GM12891 (cell line): ENCODE results near the gene SQSTM1.

Experiments
- DNase-seq: peaks from one replicate; pipeline ENCODE4 v3.0.0; 2011; ENCODE audit warnings: low spot score; ENCODE audit not compliant: insufficient read length
- FAIRE-seq: peaks from 2 replicates; lab custom pipeline; 2011; peaks lifted over from hg19 to GRCh38; lab: Jason Lieb, UNC
- PAX5 ChIP-seq: IDR thresholded peaks from 2 replicates; pipeline ENCODE4 v1.6.1; 2011; ENCODE audit warnings: low read length, moderate library complexity, mild to moderate bottlenecking; ENCODE audit not compliant: insufficient read depth, severe bottlenecking
- POLR2A ChIP-seq: IDR thresholded peaks from 2 replicates; pipeline ENCODE4 v1.6.1; 2011; ENCODE audit warnings: low read depth, low read length, control low read depth
- POLR2AphosphoS5 ChIP-seq: IDR thresholded peaks from 2 replicates; pipeline ENCODE4 v1.6.1; 2011; ENCODE audit warnings: low read depth, low read length, control low read depth
- POU2F2 ChIP-seq: IDR thresholded peaks from 2 replicates; pipeline ENCODE4 v1.6.1; 2011; ENCODE audit warnings: low read depth, mild to moderate bottlenecking, control low read depth, low read length, moderate library complexity
- SPI1 ChIP-seq: IDR thresholded peaks from 2 replicates; pipeline ENCODE4 v1.6.1; 2011; ENCODE audit warnings: low read depth, low read length, control low read depth
- TAF1 ChIP-seq: IDR thresholded peaks from 2 replicates; pipeline ENCODE4 v1.6.1; 2011; ENCODE audit warnings: low read depth, low read length, control low read depth

Gene SQSTM1

GRCh38 chr5:179858586-179859427, 38.1 kb downstream of the SQSTM1 start, which contains the start of gene MRNIP:
TSS of gene MRNIP (minus strand) at chr5:179858817. CDS start at chr5:179858796, 21 bp downstream.
- DNase-seq (peak; percentile 94), FAIRE-seq (peak; percentile 97)
- TF ChIP-seq SPI1 (no peak), TAF1 (peak; percentile 76), POLR2A (no peak), PAX5 (no peak), POLR2AphosphoS5 (peak; percentile 53), POU2F2 (peak; percentile 25; the same call in 1 of the 2 replicates)

DNA sequence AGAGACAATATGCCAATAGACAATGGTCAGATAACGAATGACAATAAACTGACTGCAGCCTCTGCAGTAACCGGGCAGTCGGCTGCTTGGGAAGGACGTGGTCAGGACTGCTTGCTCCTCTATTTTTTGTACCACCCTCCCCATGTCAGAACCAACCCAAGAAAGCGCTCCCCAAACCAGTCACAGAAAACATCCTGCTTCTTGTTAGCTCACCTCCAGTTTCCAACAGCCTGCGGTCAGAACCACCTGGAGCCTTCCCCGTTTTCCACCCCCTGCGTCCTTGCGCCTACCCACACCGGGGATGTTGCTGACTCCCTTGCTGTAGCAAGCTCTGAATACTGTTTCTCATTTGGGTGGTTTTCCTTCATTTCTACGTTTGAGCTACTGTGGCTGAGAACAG, 39.6 kb downstream of the SQSTM1 start:
- TF ChIP-seq POLR2AphosphoS5 = no peak
- TF ChIP-seq PAX5 = no peak
- TF ChIP-seq POLR2A = no peak
- TF ChIP-seq POU2F2 = no peak
- TF ChIP-seq SPI1 = no peak
- TF ChIP-seq TAF1 = no peak
- no peak for FAIRE-seq
- no peak for DNase-seq

DNA sequence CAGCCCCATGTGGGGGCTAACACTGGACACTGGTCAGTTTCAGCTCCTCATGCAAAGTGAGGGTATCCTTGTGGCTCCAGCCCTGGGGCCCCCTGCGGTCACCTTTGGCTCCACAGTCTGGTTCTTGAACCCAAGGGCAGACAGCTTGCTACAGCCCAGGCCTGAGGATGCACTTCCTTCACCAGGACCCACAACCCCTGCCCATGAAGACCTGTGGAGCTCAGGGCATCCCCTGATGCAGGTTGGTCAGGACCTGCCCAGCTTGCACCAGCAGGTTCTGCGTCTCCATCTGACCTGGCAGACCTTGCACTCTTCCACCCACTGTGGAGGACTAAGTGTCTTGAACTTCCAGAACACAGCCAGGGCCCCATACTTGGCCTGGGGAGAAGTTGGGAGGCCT, 41.6 kb downstream of the SQSTM1 start:
- no peak for FAIRE-seq

DNA sequence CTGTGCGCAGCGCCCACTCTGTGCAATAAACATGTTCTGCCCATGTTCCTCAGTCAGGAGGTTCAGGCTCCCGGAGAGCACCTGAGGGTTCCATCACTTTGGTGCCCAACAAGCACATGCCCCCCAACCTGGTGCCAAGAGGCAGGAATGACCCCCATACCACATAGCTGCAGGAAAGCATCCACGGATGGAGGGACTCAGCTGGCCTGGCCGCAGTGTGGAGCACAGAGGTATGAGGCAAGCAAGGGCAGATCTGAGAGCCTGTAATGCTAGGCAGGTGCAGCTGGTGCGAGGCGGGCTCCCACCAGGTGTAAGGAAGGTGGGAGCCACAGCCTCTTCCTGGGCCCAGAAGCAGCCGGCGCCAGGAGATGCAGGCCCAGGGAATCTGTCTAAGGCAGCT, 42.2 kb downstream of the SQSTM1 start:
- DNase-seq = no peak
- TF ChIP-seq TAF1 (no peak), POLR2A (no peak), POLR2AphosphoS5 (no peak), PAX5 (no peak), POU2F2 (no peak)
- FAIRE-seq = no peak

More for the DNA sequence above, 41.6 kb downstream of the SQSTM1 start:
- TF ChIP-seq POLR2A (no peak), POLR2AphosphoS5 (no peak), POU2F2 (no peak), PAX5 (no peak), TAF1 (no peak), SPI1 (no peak)
- DNase-seq = no peak

DNA sequence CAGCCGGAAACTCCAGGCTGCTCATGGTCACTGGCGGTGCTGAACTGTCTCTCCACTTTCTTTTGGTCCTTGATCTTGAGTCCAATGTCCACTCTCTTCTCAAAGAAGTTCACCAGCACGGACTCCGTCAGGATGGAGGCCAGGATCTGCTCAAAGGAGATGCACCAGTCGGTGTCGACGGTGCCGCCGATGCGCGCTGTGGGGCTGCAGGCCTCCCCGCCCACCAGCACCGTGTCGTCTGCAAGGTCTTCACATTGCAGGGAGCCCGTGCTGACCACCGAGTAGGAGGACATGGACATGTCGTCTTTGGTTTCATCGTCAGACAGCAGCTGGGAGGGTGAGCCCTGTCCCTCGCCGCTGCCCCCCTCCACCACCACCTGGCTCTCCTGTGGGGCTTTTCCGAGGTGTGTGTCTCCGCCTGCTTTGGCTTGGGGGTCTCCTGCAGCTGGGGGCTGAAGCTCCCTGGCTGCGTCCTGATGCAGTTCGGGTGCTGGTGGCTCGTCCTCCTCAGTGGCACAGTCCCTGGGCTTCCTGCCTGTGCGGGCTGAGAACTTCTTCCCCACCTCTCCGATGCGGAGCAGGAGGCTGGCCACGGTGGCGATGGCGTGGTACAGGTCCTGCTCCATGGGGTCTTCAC, 42.9 kb downstream of the SQSTM1 start:
- DNase-seq (no peak), FAIRE-seq (no peak)

DNA sequence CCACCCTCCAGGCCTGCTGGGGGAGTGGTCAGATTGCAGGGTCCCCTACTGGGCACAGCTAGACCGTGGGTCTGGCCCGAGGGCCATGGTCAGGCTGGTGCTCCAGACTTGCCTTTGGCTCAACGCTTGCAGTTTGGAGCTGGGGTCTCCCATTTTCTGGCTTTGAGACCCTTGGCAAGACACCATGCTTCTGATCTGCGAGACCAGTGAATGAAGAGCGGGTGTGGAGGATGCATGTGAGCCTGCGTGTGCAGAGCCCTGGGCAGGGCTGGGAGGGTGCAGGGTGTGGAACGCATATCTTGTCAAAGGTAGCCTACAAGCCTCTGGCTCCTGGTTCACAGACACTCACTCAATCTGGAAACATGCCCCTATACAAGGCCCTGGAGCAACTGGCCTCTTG, 44.0 kb downstream of the SQSTM1 start:
- FAIRE-seq = no peak
- DNase-seq = no peak
- TF ChIP-seq POLR2AphosphoS5 (no peak), PAX5 (no peak), SPI1 (no peak), TAF1 (no peak), POU2F2 (no peak), POLR2A (no peak)

More for the DNA sequence above, 42.9 kb downstream of the SQSTM1 start:
- no peak for TF ChIP-seq SPI1
- TF ChIP-seq POU2F2 = no peak
- no peak for TF ChIP-seq POLR2AphosphoS5
- no peak for TF ChIP-seq POLR2A
- no peak for TF ChIP-seq TAF1
- TF ChIP-seq PAX5 = no peak

- DNase-seq (no peak), FAIRE-seq (no peak)
- TF ChIP-seq POLR2AphosphoS5 (no peak), POLR2A (no peak), POU2F2 (no peak), PAX5 (no peak), TAF1 (no peak), SPI1 (no peak)
Observed at GRCh38 chr5:179865491-179866240, 45.0 kb downstream of the SQSTM1 start.

DNA sequence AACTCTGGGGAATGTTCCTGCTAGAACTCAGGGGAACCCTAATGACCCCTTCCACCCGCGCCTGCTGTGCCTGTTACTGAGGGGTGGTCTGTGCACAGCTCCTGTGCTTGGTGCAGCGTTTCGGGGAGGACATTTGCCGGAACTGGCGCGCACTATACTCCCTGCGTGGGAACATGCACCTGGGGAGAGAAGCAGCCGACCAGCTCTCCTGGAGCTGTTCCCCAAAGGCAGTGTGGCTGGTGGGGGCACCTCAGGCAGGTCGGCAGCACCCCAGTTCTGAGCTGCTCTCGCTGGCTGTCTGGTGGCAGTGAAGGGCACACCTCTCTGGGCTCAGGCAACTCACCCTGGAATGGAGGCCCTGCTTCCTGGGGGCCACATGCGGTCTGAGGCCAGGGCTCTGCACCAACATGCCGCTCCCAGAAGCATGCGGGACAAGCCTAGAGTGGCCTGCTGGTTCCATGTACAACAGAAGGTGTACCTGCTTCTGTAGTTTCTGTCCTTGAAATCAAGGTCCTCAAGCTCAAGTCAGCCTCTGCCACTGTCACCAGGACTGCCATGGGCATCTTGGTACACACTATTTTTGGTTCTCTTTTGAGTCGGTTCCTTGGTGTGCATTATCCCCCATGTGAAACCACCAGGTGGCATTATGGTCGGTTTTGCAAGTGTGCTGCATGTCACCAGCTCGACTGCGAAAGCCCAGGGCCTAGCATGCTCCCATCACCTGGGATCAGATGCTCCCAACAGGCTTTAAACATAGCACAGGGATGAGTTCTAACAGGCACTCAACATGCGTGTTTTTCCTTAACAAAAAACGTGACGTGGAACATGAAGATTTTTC, 45.8 kb downstream of the SQSTM1 start:
- peak; percentile 71 for DNase-seq
- 0 out of 2 replicates have a peak, but pooled peaks have one; percentile 6 for TF ChIP-seq POU2F2
- TF ChIP-seq SPI1 = no peak
- FAIRE-seq = peak; percentile 75

DNA sequence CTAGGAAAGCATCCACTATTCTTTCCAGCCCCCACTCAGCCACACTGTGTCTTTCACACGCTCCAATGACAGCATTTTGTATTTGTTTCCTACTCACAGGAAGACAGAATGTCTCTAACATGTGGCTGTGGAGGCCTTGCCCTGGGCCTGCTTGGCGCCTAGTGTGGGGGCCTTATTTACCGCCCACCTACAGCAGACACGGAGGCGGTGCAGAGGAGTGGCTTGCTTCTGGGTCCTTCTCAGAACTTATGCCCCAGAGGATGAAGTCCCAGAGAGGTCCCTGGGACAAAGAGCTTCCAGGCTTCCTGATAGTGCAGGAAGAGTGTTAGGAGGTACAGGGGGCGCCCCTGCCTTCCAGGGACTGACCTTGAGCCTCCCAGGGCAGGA, 46.4 kb downstream of the SQSTM1 start:
- DNase-seq = no peak
- TF ChIP-seq POLR2AphosphoS5 (no peak), PAX5 (no peak), SPI1 (no peak)
- no peak for FAIRE-seq
